H9 (cell line): ENCODE results near the gene F7. TPM values are rescaled to one million over a fixed set of nuclear protein-coding genes. Genes with fewer than 3 reads are reported as not detected.

Experiments
- DNase-seq: peaks from one replicate; pipeline ENCODE4 v3.0.0-alpha.2; 2017
- H2AFZ ChIP-seq: one replicate; pipeline ENCODE4 v1.6.1; 2013; ENCODE audit warnings: mild to moderate bottlenecking, low read length, control low read depth, moderate library complexity
- H2AK5ac ChIP-seq: 2 replicates; pipeline ENCODE4 v1.6.1; 2013; ENCODE audit warnings: low read length, control low read depth, mixed read lengths; ENCODE audit not compliant: insufficient read length
- H2BK120ac ChIP-seq: one replicate; pipeline ENCODE4 v1.6.1; 2013; ENCODE audit warnings: low read depth, mild to moderate bottlenecking, low read length, control low read depth, inconsistent platforms; ENCODE audit not compliant: poor library complexity, severe bottlenecking
- H2BK12ac ChIP-seq: 2 replicates; pipeline ENCODE4 v1.6.1; 2013; ENCODE audit warnings: low read length, control low read depth, mixed read lengths, low read depth; ENCODE audit not compliant: insufficient read length
- H2BK15ac ChIP-seq: 2 replicates; pipeline ENCODE4 v1.6.1; 2013; ENCODE audit warnings: low read depth, low read length, control low read depth
- H2BK20ac ChIP-seq: one replicate; pipeline ENCODE4 v1.6.1; 2013; ENCODE audit warnings: low read depth, mild to moderate bottlenecking, low read length, control low read depth, inconsistent platforms; ENCODE audit not compliant: poor library complexity, severe bottlenecking
- H2BK5ac ChIP-seq: 2 replicates; pipeline ENCODE4 v1.6.1; 2013; ENCODE audit warnings: low read length, control low read depth, mixed read lengths; ENCODE audit not compliant: insufficient read length
- H3K14ac ChIP-seq: 2 replicates; pipeline ENCODE4 v1.6.1; 2013; ENCODE audit warnings: low read length, control low read depth; ENCODE audit not compliant: insufficient read depth
- H3K18ac ChIP-seq: 2 replicates; pipeline ENCODE4 v1.6.1; 2013; ENCODE audit warnings: low read depth, mild to moderate bottlenecking, mixed read lengths, low read length, control low read depth; ENCODE audit not compliant: insufficient read length
- H3K23ac ChIP-seq: 2 replicates; pipeline ENCODE4 v1.6.1; 2013; ENCODE audit warnings: low read length, control low read depth, mixed read lengths, low read depth; ENCODE audit not compliant: insufficient read length
- H3K23me2 ChIP-seq: 2 replicates; pipeline ENCODE4 v1.6.1; 2013; ENCODE audit warnings: low read depth, mild to moderate bottlenecking, mixed read lengths, low read length, control low read depth; ENCODE audit not compliant: insufficient read length, poor library complexity, severe bottlenecking
- H3K27ac ChIP-seq: 2 replicates; pipeline ENCODE4 v1.5.1; 2013; ENCODE audit warnings: low read length, control low read depth, mixed read lengths, low read depth; ENCODE audit not compliant: insufficient read length
- H3K27me3 ChIP-seq: 2 replicates; pipeline ENCODE4 v1.6.1; 2013; ENCODE audit warnings: low read length, control low read depth, inconsistent platforms; ENCODE audit not compliant: insufficient read depth
- H3K4ac ChIP-seq: 2 replicates; pipeline ENCODE4 v1.6.1; 2013; ENCODE audit warnings: low read depth, mild to moderate bottlenecking, control low read depth, inconsistent platforms, low read length, moderate library complexity
- H3K4me1 ChIP-seq: 2 replicates; pipeline ENCODE4 v1.6.1; 2013; ENCODE audit warnings: low read length, control low read depth, inconsistent platforms; ENCODE audit not compliant: insufficient read depth
- H3K4me2 ChIP-seq: 2 replicates; pipeline ENCODE4 v1.6.1; 2013; ENCODE audit warnings: low read length, control low read depth, mixed read lengths; ENCODE audit not compliant: insufficient read length, insufficient read depth
- H3K56ac ChIP-seq: 2 replicates; pipeline ENCODE4 v1.6.1; 2013; ENCODE audit warnings: low read depth, mild to moderate bottlenecking, mixed read lengths, low read length, control low read depth; ENCODE audit not compliant: insufficient read length
- H3K79me1 ChIP-seq: 2 replicates; pipeline ENCODE4 v1.6.1; 2013; ENCODE audit warnings: low read depth, mild to moderate bottlenecking, moderate library complexity, low read length, control low read depth, inconsistent platforms; ENCODE audit not compliant: insufficient read depth, poor library complexity, severe bottlenecking
- H3K79me2 ChIP-seq: 2 replicates; pipeline ENCODE4 v1.6.1; 2013; ENCODE audit warnings: low read length, control low read depth, inconsistent platforms; ENCODE audit not compliant: insufficient read depth
- H3K9ac ChIP-seq: 2 replicates; pipeline ENCODE4 v1.6.1; 2013; ENCODE audit warnings: low read length, control low read depth, mixed read lengths; ENCODE audit not compliant: insufficient read length; ENCODE audit errors: extremely low read depth
- H3K9me3 ChIP-seq: one replicate; pipeline ENCODE4 v1.6.1; 2013; ENCODE audit warnings: low read depth, low read length, inconsistent platforms; ENCODE audit not compliant: control insufficient read depth
- H3T11ph ChIP-seq: one replicate; pipeline ENCODE4 v1.6.1; 2013; ENCODE audit warnings: mild to moderate bottlenecking, low read length, control low read depth, inconsistent platforms
- H4K20me1 ChIP-seq: one replicate; pipeline ENCODE4 v1.6.1; 2013; ENCODE audit not compliant: control insufficient read depth, insufficient read length, insufficient read depth
- H4K5ac ChIP-seq: 2 replicates; pipeline ENCODE4 v1.6.1; 2013; ENCODE audit warnings: low read depth, mild to moderate bottlenecking, mixed read lengths, low read length, control low read depth; ENCODE audit not compliant: insufficient read length
- H4K8ac ChIP-seq: replicated peaks from 2 replicates; pipeline ENCODE4 v1.6.1; 2013; ENCODE audit warnings: low read length, control low read depth, mixed read lengths, low read depth; ENCODE audit not compliant: insufficient read length
- H4K91ac ChIP-seq: 2 replicates; pipeline ENCODE4 v1.6.1; 2013; ENCODE audit warnings: low read depth, mild to moderate bottlenecking, moderate library complexity, mixed read lengths, low read length, control low read depth; ENCODE audit not compliant: insufficient read length
- H3K27ac Mint-ChIP-seq, 3 experiments: 2 replicates in 2 of 3; 3 replicates in 1 of 3; pipeline ENCODE4 v1.8.0; 2020 to 2021; ENCODE audit warnings: mixed read lengths in 3 of 3, mild to moderate bottlenecking in 1 of 3, moderate library complexity in 1 of 3
- H3K27me3 Mint-ChIP-seq: 2 replicates; pipeline ENCODE4 v1.8.0; 2021; ENCODE audit warnings: low read depth, mild to moderate bottlenecking, moderate library complexity, mixed read lengths
- H3K36me3 Mint-ChIP-seq, 3 experiments: 2 replicates in 2 of 3; 3 replicates in 1 of 3; pipeline ENCODE4 v1.8.0; 2020 to 2021; ENCODE audit warnings: low read depth in 3 of 3, mixed read lengths in 3 of 3; ENCODE audit not compliant: insufficient read depth in 1 of 3
- H3K4me1 Mint-ChIP-seq, 2 experiments: 2 replicates each; pipeline ENCODE4 v1.8.0; 2020; ENCODE audit warnings: mixed read lengths in 2 of 2
- H3K4me3 Mint-ChIP-seq, 2 experiments: 2 replicates in 1 of 2; 3 replicates in 1 of 2; pipeline ENCODE4 v1.8.0; 2020 to 2021; ENCODE audit warnings: mild to moderate bottlenecking in 2 of 2, mixed read lengths in 2 of 2, moderate library complexity in 1 of 2
- H3K9me3 Mint-ChIP-seq, 2 experiments: 2 replicates in 1 of 2; 3 replicates in 1 of 2; pipeline ENCODE4 v1.8.0; 2020; ENCODE audit warnings: mild to moderate bottlenecking in 2 of 2, mixed read lengths in 2 of 2, moderate library complexity in 1 of 2
- WGBS: extraction: QIAGEN DNeasy Blood & Tissue Kit; methylation state at CpG from one replicate; pipeline ENCODE4 v1.1.7; 2013; ENCODE audit warnings: missing lambda C conversion rate, low lambda C conversion rate, mixed read lengths; ENCODE audit not compliant: insufficient read length; ENCODE audit errors: extremely low coverage; 5-methylcytosine and 5-hydroxymethylcytosine counted together
- total RNA-seq: library from RNA; stranded (reverse); gene quantifications from 2 replicates; pipeline ENCODE4 v1.2.1, GENCODE V29; 2021
- TF ChIP-seq, protein P1 (sequence below): fragments of 200-600 bp; sonication (generic); conservative IDR thresholded peaks from 3 replicates; pipeline ENCODE4 v1.8.0; 2021; ENCODE audit warnings: antibody characterized with exemption, mild to moderate bottlenecking

F7 gene
- total RNA-seq, 1 experiment from 2014 or later: 0.81 TPM

DNA sequence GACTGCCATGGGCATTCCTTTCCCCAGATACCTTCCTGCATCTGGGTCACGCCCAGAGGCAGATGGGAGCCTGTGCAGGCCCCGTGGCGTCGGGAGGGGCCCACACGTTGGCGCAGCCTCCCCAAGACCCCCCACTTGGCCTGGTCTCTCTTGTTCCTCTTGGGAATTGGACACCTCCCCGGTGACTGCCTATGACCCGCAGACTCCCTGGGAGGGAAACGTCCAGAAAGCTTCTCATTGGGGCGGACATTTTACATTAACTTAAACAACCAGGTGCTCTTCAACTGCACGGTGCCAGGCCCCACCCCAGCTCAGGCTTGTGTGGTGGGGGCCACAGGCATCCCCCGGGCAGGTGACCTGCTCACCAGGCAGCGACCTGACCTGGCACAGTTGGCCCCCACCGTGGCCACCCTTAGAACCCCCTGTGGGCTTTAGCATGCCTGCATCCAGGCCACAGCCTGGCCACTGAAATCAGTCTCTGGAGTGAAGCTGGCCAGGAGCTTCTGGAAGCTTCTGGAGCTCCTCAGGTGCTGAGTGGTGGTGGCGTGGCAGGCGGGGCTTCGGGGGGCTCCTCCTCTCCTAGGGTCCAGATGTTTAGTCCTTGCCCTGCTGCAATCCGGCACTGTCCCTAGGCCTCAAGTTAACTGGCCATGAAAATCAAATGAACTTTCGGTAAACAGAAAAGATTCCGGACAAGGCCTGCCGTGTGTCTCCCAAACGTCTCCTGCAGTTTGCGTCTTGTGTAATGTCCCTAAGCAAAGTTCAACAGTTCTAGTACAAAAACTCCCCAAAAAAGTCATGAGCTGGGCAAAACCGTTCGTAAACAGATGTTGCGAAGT is 44.3 kb downstream of the F7 start:
- no peaks in the 10 kb centered on the region for H3K4me1 ChIP-seq
- H3K56ac ChIP-seq: no peak overlapping the region
- H3K9ac ChIP-seq: no peak overlapping the region
- peak; percentile 22 for DNase-seq
- no peak overlapping the region for H3K14ac ChIP-seq
- no CpG with 5 or more reads among the region's 26 CpGs for WGBS
- no peaks in the 10 kb centered on the region for H3K79me1 ChIP-seq
- no peak overlapping the region for H2BK20ac ChIP-seq
- no peak overlapping the region for H3K4ac ChIP-seq
- no peak overlapping the region for H2AK5ac ChIP-seq
- peaks cover 32% of the 10 kb centered on the region for H3K27me3 Mint-ChIP-seq
- no peaks in the 10 kb centered on the region; the same call in 1 of the 2 replicates for H3K27me3 ChIP-seq
- H2AFZ ChIP-seq: no peak overlapping the region
- H3T11ph ChIP-seq: no peak overlapping the region
- H3K23ac ChIP-seq: no peak overlapping the region
- peak overlapping the region in 1 of 3 experiments; percentile 27; a peak in 1 of 7 replicates for H3K27ac Mint-ChIP-seq
- no peaks in the 10 kb centered on the region for H3K9me3 ChIP-seq
- no peaks in the 10 kb centered on the region; a peak in 1 of 5 replicates for H3K9me3 Mint-ChIP-seq
- no peaks in the 10 kb centered on the region for H4K20me1 ChIP-seq
- H3K18ac ChIP-seq: no peak overlapping the region
- H3K23me2 ChIP-seq: peaks cover 12% of the 10 kb centered on the region
- no peak overlapping the region for H3K4me2 ChIP-seq
- H2BK5ac ChIP-seq: no peak overlapping the region
- H2BK120ac ChIP-seq: no peak overlapping the region
- H3K27ac ChIP-seq: no peak overlapping the region
- no peaks in the 10 kb centered on the region; a peak in 2 of 7 replicates for H3K36me3 Mint-ChIP-seq
- no peak overlapping the region for H2BK12ac ChIP-seq
- H2BK15ac ChIP-seq: no peak overlapping the region
- no peaks in the 10 kb centered on the region for H3K79me2 ChIP-seq
- no peak overlapping the region for H4K5ac ChIP-seq
- no peak overlapping the region for H3K4me3 Mint-ChIP-seq
- TF ChIP-seq, protein P1, sequence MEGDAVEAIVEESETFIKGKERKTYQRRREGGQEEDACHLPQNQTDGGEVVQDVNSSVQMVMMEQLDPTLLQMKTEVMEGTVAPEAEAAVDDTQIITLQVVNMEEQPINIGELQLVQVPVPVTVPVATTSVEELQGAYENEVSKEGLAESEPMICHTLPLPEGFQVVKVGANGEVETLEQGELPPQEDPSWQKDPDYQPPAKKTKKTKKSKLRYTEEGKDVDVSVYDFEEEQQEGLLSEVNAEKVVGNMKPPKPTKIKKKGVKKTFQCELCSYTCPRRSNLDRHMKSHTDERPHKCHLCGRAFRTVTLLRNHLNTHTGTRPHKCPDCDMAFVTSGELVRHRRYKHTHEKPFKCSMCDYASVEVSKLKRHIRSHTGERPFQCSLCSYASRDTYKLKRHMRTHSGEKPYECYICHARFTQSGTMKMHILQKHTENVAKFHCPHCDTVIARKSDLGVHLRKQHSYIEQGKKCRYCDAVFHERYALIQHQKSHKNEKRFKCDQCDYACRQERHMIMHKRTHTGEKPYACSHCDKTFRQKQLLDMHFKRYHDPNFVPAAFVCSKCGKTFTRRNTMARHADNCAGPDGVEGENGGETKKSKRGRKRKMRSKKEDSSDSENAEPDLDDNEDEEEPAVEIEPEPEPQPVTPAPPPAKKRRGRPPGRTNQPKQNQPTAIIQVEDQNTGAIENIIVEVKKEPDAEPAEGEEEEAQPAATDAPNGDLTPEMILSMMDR: no peak
- peaks cover 19 to 25% of the 10 kb centered on the region in 2 experiments for H3K4me1 Mint-ChIP-seq
- no peak overlapping the region for H4K91ac ChIP-seq
- no peak overlapping the region for H4K8ac ChIP-seq
